Loucy (cell line): ENCODE results near the gene SETBP1.
"Not testable (repeated sequence)": the region's sequence is repeated elsewhere in the genome, so short reads cannot be mapped to it uniquely, and the experiment has no call there.

Experiments used
- H2AFZ ChIP-seq: fragments of 200-600 bp; sonication (generic); 2 replicates; pipeline ENCODE4 v1.6.0; 2016; ENCODE audit warnings: antibody characterized with exemption, mild to moderate bottlenecking, low read length, moderate library complexity
- H3F3A ChIP-seq: fragments of 200-600 bp; 2 replicates; pipeline ENCODE4 v1.6.0; 2016; ENCODE audit warnings: antibody characterized with exemption, low read depth, mild to moderate bottlenecking
- H3K27me3 ChIP-seq: fragments of 200-600 bp; sonication (generic); 2 replicates; pipeline ENCODE4 v1.6.1; 2014; ENCODE audit warnings: low read length, mild to moderate bottlenecking; ENCODE audit not compliant: insufficient read depth, poor library complexity, severe bottlenecking
- H3K36me3 ChIP-seq: fragments of 200-600 bp; sonication (generic); 2 replicates; pipeline ENCODE4 v1.6.1; 2016; ENCODE audit warnings: low read length; ENCODE audit not compliant: insufficient read depth
- H3K4me1 ChIP-seq: fragments of 200-600 bp; sonication (generic); 2 replicates; pipeline ENCODE4 v1.5.1; 2014; ENCODE audit warnings: low read length, mild to moderate bottlenecking; ENCODE audit not compliant: insufficient read depth, poor library complexity, severe bottlenecking
- H3K4me2 ChIP-seq: fragments of 200-600 bp; sonication (generic); 2 replicates; pipeline ENCODE4 v1.6.0; 2014; ENCODE audit warnings: antibody characterized with exemption, low read length, low read depth, mild to moderate bottlenecking; ENCODE audit not compliant: poor library complexity, severe bottlenecking
- H3K4me3 ChIP-seq: fragments of 200-600 bp; sonication (generic); 2 replicates; pipeline ENCODE4 v1.5.1; 2014; ENCODE audit warnings: low read length, mild to moderate bottlenecking, mixed read lengths; ENCODE audit not compliant: poor library complexity, severe bottlenecking
- H3K79me2 ChIP-seq: fragments of 200-600 bp; sonication (generic); 2 replicates; pipeline ENCODE4 v1.6.1; 2014; ENCODE audit warnings: low read length; ENCODE audit not compliant: insufficient read depth
- H3K9ac ChIP-seq: fragments of 200-600 bp; sonication (generic); 2 replicates; pipeline ENCODE4 v1.6.0; 2014; ENCODE audit warnings: mild to moderate bottlenecking, low read depth, low read length, moderate library complexity; ENCODE audit not compliant: poor library complexity, severe bottlenecking
- H3K9me2 ChIP-seq: fragments of 200-600 bp; sonication (generic); replicated peaks from 2 replicates; pipeline ENCODE4 v1.6.1; 2016; ENCODE audit warnings: low read depth, low read length, mixed read lengths
- H3K9me3 ChIP-seq: fragments of 200-600 bp; sonication (generic); 2 replicates; pipeline ENCODE4 v1.6.1; 2014; ENCODE audit warnings: mild to moderate bottlenecking, antibody characterized with exemption, low read length, low read depth; ENCODE audit not compliant: insufficient read depth
- H4K20me1 ChIP-seq: fragments of 200-600 bp; sonication (generic); 2 replicates; pipeline ENCODE4 v1.6.0; 2014; ENCODE audit warnings: antibody characterized with exemption, low read length, mild to moderate bottlenecking; ENCODE audit not compliant: insufficient read depth, poor library complexity, severe bottlenecking
- EZH2phosphoT487 ChIP-seq: fragments of 200-600 bp; IDR thresholded peaks from 2 replicates; pipeline ENCODE4 v1.6.1; 2018; ENCODE audit warnings: antibody characterized with exemption, mild to moderate bottlenecking, moderate library complexity, borderline replicate concordance
- TF ChIP-seq, protein P1 (sequence below): fragments of 200-600 bp; sonication (generic); conservative IDR thresholded peaks from 2 replicates; pipeline ENCODE4 v1.5.1; 2014; ENCODE audit warnings: mild to moderate bottlenecking, antibody characterized with exemption, low read length

Gene SETBP1

DNA sequence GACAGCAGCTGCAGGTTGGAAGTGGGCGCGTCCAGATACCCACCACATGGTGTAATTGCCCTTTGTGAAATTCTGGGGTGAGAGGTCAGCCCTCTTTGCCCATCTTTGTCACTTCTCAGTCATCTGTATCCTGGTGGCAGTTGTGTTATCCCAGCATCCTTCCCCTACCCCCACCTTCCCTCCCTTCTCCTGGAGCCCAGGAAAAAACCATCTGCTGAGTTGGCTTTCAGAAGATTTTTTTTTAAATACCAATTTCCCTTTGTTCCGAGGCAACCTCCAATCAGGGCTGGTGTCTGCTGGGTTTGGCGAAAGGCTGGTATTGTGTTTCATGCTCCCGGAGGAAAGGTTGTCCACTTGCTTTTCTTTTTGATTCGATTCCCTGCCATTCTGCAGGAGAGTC lies 35.2 kb downstream of the SETBP1 start:
- H3K9ac ChIP-seq, result no peak overlapping the region
- H2AFZ ChIP-seq, result no peak overlapping the region
- H3F3A ChIP-seq, result no peaks in the 10 kb centered on the region
- H3K36me3 ChIP-seq, result peaks cover 67% of the 10 kb centered on the region; the same call in 1 of the 2 replicates
- H3K79me2 ChIP-seq, result peaks cover 67% of the 10 kb centered on the region
- no peak overlapping the region for H3K4me3 ChIP-seq
- no peaks in the 10 kb centered on the region for H3K9me2 ChIP-seq
- H4K20me1 ChIP-seq, result peaks cover 8% of the 10 kb centered on the region
- H3K9me3 ChIP-seq, result no peaks in the 10 kb centered on the region
- no peaks in the 10 kb centered on the region for H3K27me3 ChIP-seq
- no peak for TF ChIP-seq EZH2phosphoT487
- TF ChIP-seq, protein P1, sequence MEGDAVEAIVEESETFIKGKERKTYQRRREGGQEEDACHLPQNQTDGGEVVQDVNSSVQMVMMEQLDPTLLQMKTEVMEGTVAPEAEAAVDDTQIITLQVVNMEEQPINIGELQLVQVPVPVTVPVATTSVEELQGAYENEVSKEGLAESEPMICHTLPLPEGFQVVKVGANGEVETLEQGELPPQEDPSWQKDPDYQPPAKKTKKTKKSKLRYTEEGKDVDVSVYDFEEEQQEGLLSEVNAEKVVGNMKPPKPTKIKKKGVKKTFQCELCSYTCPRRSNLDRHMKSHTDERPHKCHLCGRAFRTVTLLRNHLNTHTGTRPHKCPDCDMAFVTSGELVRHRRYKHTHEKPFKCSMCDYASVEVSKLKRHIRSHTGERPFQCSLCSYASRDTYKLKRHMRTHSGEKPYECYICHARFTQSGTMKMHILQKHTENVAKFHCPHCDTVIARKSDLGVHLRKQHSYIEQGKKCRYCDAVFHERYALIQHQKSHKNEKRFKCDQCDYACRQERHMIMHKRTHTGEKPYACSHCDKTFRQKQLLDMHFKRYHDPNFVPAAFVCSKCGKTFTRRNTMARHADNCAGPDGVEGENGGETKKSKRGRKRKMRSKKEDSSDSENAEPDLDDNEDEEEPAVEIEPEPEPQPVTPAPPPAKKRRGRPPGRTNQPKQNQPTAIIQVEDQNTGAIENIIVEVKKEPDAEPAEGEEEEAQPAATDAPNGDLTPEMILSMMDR, result no peak
- H3K4me2 ChIP-seq, result no peak overlapping the region
- H3K4me1 ChIP-seq, result peaks cover 9% of the 10 kb centered on the region

DNA sequence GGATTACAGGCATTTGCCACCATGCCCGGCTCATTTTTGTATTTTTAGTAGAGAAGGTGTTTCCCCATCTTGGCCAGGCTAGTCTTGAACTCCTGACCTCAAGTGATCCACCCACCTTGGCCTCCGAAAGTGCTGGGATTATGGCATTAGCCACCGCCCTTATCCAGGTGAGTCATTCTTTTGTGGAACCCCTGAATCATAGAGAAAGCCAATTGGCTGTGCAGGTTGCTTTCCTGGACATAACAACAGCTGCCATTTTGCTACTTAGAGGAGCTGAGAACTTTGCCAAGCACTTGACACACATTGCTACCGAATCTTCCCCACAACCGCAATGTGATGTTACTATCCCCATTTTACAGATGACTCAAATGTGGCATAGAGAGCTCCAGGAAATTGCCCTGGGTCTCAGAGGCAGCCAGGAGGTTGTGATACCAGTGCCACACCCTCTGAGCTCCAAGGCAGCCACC lies 36.0 kb downstream of the SETBP1 start:
- H3K4me3 ChIP-seq, result no peak overlapping the region
- no peak overlapping the region for H2AFZ ChIP-seq
- H3F3A ChIP-seq, result no peaks in the 10 kb centered on the region
- no peaks in the 10 kb centered on the region for H3K9me3 ChIP-seq
- no peak overlapping the region for H3K9ac ChIP-seq
- H3K4me2 ChIP-seq, result no peak overlapping the region
- H3K36me3 ChIP-seq, result peaks cover 67% of the 10 kb centered on the region; the same call in 1 of the 2 replicates
- no peaks in the 10 kb centered on the region for H3K9me2 ChIP-seq
- TF ChIP-seq EZH2phosphoT487, result no peak
- TF ChIP-seq, protein P1, result no peak
- H3K4me1 ChIP-seq, result peaks cover 7% of the 10 kb centered on the region
- H3K27me3 ChIP-seq, result no peaks in the 10 kb centered on the region
- peaks cover 61% of the 10 kb centered on the region for H3K79me2 ChIP-seq
- H4K20me1 ChIP-seq, result peaks cover 7% of the 10 kb centered on the region

DNA sequence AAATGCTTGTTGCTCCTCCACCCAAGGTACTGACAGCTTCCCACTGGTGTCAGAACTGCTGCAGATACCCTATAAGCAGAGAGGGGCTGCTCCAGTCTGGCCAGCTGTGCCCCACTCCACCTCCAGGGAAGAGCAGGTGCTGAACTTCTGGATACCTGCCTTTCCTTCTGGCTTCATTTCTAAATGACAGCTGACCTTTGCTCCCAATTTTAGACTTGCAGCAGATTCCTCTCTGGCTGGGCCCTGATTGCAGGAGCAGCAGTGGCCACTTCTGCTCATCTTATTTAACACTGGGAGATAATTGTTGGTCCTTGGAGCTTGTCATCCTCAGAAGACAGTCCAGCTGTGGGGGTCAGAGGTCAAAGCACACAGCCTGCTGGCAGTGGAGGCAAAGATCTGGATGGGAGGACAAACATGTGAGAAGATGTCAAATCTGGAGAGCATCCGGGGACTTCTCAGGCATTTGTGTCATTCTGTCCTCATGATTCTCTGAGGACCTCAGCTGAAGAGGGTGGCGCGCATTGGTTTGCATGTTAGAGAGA lies 38.9 kb downstream of the SETBP1 start:
- H2AFZ ChIP-seq, result no peak overlapping the region
- no peaks in the 10 kb centered on the region for H3K27me3 ChIP-seq
- H3K4me3 ChIP-seq, result no peak overlapping the region
- no peak overlapping the region for H3K9ac ChIP-seq
- H4K20me1 ChIP-seq, result peaks cover 8% of the 10 kb centered on the region
- H3K79me2 ChIP-seq, result peaks cover 65% of the 10 kb centered on the region
- no peak overlapping the region for H3K4me2 ChIP-seq
- H3K9me3 ChIP-seq, result no peaks in the 10 kb centered on the region
- peaks cover 15% of the 10 kb centered on the region for H3K4me1 ChIP-seq
- peaks cover 51% of the 10 kb centered on the region; the same call in 1 of the 2 replicates for H3K36me3 ChIP-seq
- H3F3A ChIP-seq, result no peaks in the 10 kb centered on the region
- H3K9me2 ChIP-seq, result no peaks in the 10 kb centered on the region
- TF ChIP-seq, protein P1, result no peak

DNA sequence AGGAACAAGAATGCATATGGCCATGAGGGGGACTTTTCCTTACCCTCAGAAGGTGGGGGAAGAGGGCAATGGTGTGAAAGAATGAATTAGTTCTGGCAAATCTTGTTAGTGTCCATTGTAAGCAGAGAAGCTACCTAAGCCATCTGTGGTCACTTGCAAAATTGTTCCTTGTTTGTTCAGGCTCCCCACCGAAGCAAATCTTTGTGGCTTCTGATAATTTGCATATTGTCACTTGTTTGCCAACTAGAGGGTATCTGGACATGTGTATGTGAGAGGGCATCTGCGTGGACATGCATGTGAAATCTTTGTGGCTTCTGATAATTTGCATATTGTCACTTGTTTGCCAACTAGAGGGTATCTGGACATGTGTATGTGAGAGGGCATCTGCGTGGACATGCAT lies 41.1 kb downstream of the SETBP1 start:
- H3K4me2 ChIP-seq, result not testable (repeated sequence)

More for the DNA sequence above, 41.1 kb downstream of the SETBP1 start:
- H3K9me2 ChIP-seq, H3K9ac ChIP-seq, H3K9me3 ChIP-seq, H3K27me3 ChIP-seq, H3K4me3 ChIP-seq, H2AFZ ChIP-seq, H3F3A ChIP-seq: not testable (repeated sequence)
- Histone ChIP-seq H4K20me1 (peaks cover 27% of the 10 kb centered on the region), H3K79me2 (peaks cover 62% of the 10 kb centered on the region), H3K36me3 (peaks cover 38% of the 10 kb centered on the region; the same call in 1 of the 2 replicates), H3K4me1 (peaks cover 37% of the 10 kb centered on the region)
